ENCODE measurements around the gene SCRN1.

The SCRN1 gene

GRCh38 chr7:29955075-29955792 lies 34.4 kb downstream of the SCRN1 start:
- Histone ChIP-seq H2AFZ (no peak overlapping the region), H3K4me1 (no peaks in the 10 kb centered on the region), H3K79me2 (peaks cover 2% of the 10 kb centered on the region), H3K4me3 (ENCODE audit: low read depth, low read length) (no peak overlapping the region), H3K4me2 (ENCODE audit: low read length) (no peak overlapping the region), H3K27ac (no peak overlapping the region), H3K27me3 (ENCODE audit: control insufficient read depth, insufficient read depth, low read length) (no peaks in the 10 kb centered on the region), H3K9ac (no peak overlapping the region), H3K36me3 (ENCODE audit: control insufficient read depth, insufficient read depth, low read length) (no peaks in the 10 kb centered on the region), H3K9me3 (ENCODE audit: control insufficient read depth, low read length) (no peaks in the 10 kb centered on the region)
- TF ChIP-seq CTCF (IDR thresholded peaks at IDR 0.05) = no peak

GRCh38 chr7:29953726-29954347 lies 35.8 kb downstream of the SCRN1 start:
- no peak overlapping the region for H3K9ac ChIP-seq
- peaks cover 2% of the 10 kb centered on the region for H3K79me2 ChIP-seq
- no peak overlapping the region for H3K27ac ChIP-seq
- H2AFZ ChIP-seq = no peak overlapping the region
- no peaks in the 10 kb centered on the region for H3K4me1 ChIP-seq
- H3K9me3 ChIP-seq (ENCODE audit: control insufficient read depth, low read length) = no peaks in the 10 kb centered on the region
- no peak for TF ChIP-seq CTCF (IDR thresholded peaks at IDR 0.05)
- no peaks in the 10 kb centered on the region for H3K27me3 ChIP-seq (ENCODE audit: control insufficient read depth, insufficient read depth, low read length)
- no peak overlapping the region for H3K4me2 ChIP-seq (ENCODE audit: low read length)
- no peaks in the 10 kb centered on the region for H3K36me3 ChIP-seq (ENCODE audit: control insufficient read depth, insufficient read depth, low read length)
- H3K4me3 ChIP-seq (ENCODE audit: low read depth, low read length) = no peak overlapping the region

DNA sequence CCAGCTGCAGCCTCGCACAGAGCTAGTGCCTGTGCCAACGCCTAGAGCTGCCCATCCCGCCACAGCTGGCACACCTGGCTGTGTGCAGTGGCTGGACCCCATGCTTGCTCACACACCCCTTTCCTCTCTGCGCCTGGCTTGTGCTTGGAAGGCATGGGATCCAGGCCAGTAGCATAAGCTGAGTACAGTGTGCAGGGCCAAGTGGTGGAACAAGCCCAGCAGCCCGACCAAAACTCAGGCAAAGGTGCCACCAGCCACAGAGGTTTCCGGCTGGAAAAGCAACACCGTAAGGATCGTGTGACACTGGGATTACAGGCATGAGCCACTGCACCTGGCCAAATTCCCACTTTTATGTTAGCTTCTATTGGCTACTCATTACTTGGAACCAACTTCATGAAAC lies 38.4 kb downstream of the SCRN1 start:
- Histone ChIP-seq H2AFZ (no peak overlapping the region), H3K9me3 (ENCODE audit: control insufficient read depth, low read length) (no peaks in the 10 kb centered on the region), H3K27ac (no peak overlapping the region), H3K27me3 (ENCODE audit: control insufficient read depth, insufficient read depth, low read length) (no peaks in the 10 kb centered on the region), H3K79me2 (peaks cover 8% of the 10 kb centered on the region), H3K4me1 (no peaks in the 10 kb centered on the region), H3K9ac (no peak overlapping the region), H3K4me3 (ENCODE audit: low read depth, low read length) (no peak overlapping the region), H3K36me3 (ENCODE audit: control insufficient read depth, insufficient read depth, low read length) (no peaks in the 10 kb centered on the region), H3K4me2 (ENCODE audit: low read length) (no peak overlapping the region)
- no peak for TF ChIP-seq CTCF (IDR thresholded peaks at IDR 0.05)

DNA sequence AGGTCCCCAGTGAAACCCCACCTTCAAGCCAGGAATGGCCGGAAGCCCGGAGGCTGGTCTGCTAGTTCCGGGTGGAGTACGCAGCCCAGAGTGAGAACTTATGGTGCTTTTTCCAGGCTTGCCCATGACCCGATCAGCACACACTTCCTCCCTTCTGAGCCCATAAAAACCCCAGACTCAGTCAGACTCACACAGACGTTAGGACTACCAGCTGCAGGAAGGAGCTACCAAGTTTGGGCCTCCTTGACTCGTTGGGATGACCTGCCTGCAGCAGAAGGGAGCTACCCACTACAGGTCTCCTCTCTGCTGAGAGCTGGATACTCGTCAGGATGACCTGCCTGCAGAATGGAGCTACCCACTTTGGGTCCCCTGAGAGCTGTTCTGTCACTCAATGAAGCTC lies 39.1 kb downstream of the SCRN1 start:
- peaks cover 8% of the 10 kb centered on the region for H3K79me2 ChIP-seq
- H3K4me2 ChIP-seq (ENCODE audit: low read length) = no peak overlapping the region
- no peak overlapping the region for H3K9ac ChIP-seq
- no peak overlapping the region for H2AFZ ChIP-seq
- no peaks in the 10 kb centered on the region for H3K4me1 ChIP-seq
- H3K4me3 ChIP-seq (ENCODE audit: low read depth, low read length) = no peak overlapping the region
- no peaks in the 10 kb centered on the region for H3K27me3 ChIP-seq (ENCODE audit: control insufficient read depth, insufficient read depth, low read length)
- no peak for TF ChIP-seq CTCF (IDR thresholded peaks at IDR 0.05)
- no peak overlapping the region for H3K27ac ChIP-seq
- no peaks in the 10 kb centered on the region for H3K9me3 ChIP-seq (ENCODE audit: control insufficient read depth, low read length)
- H3K36me3 ChIP-seq (ENCODE audit: control insufficient read depth, insufficient read depth, low read length) = no peaks in the 10 kb centered on the region

DNA sequence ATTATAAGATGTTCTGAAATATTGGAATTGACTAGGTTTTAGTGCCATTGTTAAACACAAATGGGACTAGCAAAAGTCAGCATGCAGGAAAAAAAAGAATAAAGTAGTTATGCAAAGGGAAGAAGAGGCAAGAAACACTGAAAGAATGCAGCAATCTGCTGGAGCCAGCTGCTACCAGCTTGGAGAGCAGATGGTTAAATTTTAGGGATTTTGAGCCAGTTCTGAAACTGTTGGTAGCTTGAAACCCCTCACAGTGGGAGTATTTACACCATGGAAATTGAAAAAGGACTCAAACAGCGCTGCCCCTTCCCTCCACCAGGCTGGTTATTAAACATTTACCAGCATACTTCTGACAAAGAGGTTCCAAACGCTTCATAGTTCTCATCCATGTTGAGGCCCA lies 41.0 kb downstream of the SCRN1 start:
- Histone ChIP-seq H3K27ac (no peak overlapping the region), H3K9me3 (ENCODE audit: control insufficient read depth, low read length) (no peaks in the 10 kb centered on the region), H2AFZ (no peak overlapping the region), H3K36me3 (ENCODE audit: control insufficient read depth, insufficient read depth, low read length) (no peaks in the 10 kb centered on the region), H3K27me3 (ENCODE audit: control insufficient read depth, insufficient read depth, low read length) (no peaks in the 10 kb centered on the region), H3K9ac (no peak overlapping the region), H3K79me2 (peaks cover 8% of the 10 kb centered on the region), H3K4me2 (ENCODE audit: low read length) (no peak overlapping the region), H3K4me3 (ENCODE audit: low read depth, low read length) (no peak overlapping the region), H3K4me1 (no peaks in the 10 kb centered on the region)
- TF ChIP-seq CTCF (IDR thresholded peaks at IDR 0.05) = no peak
